Hematopoietic multipotent progenitor cell treated with erythropoietin and hydrocortisone succinate and interleukin-3 and kit ligand, for 17 days (in vitro differentiated cells): ENCODE results near the gene IRGC.
A peak's percentile ranks its signal among the peaks of the same experiment; 100 is the strongest.
"Not testable (repeated sequence)": the region's sequence is repeated elsewhere in the genome, so short reads cannot be mapped to it uniquely, and the experiment has no call there.

Source experiments
- DNase-seq: peaks from one replicate; pipeline ENCODE4 v3.0.0-alpha.2; 2015; ENCODE audit warnings: low spot score

IRGC gene, protein sequence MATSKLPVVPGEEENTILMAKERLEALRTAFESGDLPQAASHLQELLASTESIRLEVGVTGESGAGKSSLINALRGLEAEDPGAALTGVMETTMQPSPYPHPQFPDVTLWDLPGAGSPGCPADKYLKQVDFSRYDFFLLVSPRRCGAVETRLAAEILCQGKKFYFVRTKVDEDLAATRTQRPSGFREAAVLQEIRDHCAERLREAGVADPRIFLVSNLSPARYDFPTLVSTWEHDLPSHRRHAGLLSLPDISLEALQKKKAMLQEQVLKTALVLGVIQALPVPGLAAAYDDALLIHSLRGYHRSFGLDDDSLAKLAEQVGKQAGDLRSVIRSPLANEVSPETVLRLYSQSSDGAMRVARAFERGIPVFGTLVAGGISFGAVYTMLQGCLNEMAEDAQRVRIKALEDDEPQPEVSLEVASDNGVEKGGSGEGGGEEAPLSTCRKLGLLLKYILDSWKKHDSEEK

DNA sequence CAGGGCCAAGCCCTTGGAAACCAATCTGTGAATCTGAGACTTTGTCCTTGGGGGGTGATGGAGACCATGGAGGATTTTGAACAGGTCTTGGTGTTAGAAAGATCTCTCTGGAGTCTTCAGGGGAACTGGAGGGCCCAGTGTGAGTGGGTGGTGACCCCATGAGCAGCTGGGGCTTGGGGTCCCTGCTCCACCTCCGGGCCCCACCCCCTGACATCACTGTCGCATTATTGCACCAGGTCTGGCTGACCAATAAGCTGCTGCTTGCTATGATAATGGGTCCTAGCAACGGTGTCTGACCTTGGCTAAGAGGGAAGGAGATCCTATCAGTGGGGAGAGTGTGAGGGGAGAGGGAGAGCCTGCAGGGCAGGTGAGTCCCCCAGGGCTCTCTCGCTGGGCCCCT, at the start of gene IRGC:
Gene IRGC (plus strand): TSS at position 301 of the 400 bp plus-strand sequence. CDS start 2,483 bp downstream, outside the sequence.
- DNase-seq, result no peak

DNA sequence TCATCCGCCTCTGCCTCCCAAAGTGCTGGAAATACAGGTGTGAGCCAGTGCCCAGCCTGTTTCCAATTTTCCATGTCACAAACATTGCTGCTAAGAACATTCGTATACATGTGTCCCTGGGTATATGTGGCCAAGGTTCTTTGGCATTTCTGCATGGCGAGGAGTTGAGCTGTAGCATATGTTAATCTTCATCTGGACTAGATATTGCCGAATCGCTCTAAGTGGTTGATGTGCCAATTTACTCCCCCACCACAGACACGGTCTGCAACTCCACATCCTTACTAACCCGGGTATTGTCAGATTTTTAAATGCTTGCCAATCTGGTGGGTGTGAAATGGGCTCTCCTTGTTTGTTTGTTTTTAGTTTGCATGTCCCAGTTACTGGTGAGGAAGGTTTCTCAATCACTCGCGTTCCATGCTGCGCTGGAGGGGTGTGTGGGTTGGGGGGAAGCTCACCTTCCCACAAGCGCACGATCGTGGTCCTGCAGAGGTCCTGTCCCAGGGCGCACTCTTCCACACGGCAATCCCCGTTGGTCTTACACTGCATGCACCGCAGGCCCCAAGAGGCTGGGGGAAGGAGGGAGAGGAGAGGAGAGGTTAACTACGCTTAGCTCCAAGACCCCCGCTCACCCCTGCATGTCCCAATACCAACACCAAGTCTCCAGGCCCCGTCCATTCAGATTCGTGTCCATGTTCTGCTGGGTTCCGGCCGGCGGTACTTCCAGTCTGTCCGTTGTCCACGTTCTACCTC, 48.6 kb upstream of the IRGC start:
- DNase-seq, result no peak

DNA sequence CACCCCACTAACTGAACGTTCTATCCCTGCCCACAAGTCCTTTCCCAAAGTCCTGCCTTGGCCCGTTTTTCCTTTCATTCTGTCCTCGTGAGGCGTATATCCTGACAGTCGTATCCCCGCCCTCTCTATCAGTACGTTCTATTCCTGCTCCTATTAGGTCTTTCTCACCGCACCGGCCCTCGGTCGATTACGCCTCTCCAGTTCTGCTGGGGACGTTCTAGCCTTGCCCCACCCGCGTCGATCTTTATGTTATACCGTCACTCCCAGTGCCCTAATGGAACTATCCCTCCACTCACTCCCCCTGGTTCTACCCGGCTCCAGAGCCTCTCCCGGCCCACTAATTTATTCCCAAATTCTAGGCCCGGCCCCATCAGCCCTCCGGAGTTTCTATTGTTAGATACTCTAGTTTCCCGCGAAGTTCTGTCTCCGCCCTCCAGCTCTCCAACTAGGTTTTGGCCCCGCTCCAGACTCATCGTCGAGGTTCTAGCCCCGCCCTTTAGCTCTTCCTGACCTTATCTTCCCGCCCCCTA, 47.9 kb upstream of the IRGC start:
- DNase-seq, result no peak

DNA sequence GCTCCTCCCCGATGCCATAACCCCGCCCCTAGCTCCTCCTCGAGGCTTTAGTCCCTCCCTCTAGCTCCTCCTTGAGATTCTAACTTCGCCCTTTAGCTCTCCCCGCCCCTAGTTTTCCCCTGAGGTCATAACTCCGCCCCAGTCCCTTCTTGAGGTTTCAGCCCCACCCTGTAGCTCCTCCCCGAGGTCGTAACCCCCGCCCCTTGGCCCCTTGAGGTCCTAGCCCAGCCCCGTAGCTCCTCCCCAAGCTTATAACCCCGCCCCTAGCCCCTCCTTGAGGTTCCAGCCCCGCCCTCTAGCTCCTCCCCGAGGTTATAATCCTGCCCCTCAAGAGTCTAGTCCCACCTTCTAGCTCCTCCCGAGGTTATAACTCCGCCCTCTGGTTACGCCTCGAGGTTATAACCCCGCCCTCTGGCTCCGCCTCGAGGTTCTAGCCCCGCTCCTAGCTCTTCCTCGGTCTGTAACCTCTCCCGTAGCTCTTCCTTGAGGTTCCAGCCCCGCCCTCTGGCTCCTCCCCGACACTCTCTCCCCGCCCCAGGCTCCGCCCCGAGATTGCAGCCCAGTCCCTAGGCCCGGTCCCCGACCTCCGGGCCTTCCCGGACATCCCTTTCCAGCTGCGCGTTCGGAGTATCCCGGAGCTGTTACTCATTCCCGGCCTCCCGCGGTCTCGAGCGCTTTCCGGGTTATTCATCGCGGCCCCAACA, 47.3 kb upstream of the IRGC start:
- DNase-seq, result peak; percentile 95

DNA sequence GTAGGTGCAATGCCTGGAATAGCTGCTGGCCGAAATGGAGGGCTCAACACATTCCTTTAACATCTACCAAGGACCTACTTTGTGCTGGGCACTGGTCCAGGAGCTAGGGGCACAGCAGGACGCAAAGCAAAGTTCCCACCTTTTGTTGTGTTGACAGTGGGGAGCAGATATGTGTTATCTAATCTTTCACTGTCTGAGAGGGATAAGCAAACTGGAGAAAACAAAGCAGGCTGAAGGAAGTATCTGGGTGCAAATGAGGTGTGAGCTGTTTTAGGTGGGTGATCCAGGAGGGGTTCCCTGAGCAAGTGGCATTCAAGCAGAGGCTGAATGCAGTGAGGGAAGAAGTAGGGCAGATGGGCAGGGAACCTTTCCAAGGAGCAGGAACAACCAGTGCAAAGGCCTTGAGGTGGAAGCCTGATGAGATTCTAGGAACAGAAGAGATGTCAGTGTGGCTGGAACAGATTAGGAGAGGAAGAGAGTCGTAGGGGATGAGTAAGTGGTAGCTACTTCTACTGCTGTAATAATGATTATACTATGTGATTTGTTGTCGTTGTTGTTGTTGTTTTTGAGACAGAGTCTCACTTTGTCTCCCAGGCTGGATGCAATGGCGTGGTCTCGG, 43.7 kb upstream of the IRGC start:
- DNase-seq, result no peak

DNA sequence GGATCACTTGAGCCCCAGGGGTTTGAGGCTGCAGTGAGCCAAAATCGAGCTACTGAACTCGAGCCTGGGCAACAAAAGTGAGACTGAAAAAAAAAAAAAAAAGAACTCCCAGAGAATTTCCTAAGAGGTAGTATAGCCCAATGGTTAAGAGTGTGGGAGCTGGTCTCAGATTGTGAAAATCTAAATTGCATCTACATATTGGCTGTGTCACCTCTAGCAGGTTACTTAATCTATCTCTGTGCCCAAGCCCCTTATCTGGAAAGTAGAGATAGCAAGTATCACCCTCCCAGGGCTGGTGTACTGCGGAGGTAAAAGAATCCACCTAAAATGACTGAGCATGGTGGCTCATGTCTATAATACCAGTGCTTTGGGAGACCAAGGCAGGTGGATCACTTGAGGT, 42.2 kb upstream of the IRGC start:
- no peak for DNase-seq

DNA sequence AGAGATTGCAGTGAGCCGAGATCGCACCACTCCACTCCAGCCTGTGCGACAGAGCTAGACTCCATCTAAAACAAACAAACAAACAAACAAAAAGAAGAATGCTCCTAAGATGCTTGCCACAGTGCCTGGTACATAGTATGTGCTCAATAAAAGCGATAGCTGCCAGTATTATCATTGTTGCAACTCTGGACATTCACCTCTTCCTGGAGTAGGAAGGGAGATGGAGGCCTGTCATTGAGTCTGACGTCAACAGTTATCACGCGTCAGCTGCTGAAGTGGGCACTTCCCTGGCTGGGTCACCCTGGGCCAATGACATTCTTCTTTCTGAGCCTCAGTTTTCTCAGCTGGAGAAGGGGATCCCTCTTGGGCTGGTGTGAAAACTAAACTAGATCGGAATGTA, 41.7 kb upstream of the IRGC start:
- no peak for DNase-seq

DNA sequence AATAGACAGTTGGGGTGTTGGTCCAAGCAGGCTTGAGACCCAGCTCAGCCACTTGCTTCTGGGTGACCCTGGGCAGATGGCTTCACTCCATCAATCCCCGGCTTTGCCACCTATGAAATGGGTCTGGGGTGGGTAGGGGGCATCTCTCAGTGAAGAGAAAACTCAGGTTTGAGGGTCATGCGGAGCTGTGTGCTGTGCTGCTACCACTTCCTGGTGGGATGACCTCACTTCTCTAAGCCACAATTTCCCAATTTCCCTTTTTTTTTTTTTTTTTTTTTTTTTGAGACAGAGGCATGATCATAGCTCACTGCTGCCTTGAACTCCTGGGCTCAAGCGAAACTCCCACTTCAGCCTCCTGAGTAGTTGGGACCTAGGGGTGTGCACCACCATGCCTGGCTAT, 41.3 kb upstream of the IRGC start:
- DNase-seq, result no peak

DNA sequence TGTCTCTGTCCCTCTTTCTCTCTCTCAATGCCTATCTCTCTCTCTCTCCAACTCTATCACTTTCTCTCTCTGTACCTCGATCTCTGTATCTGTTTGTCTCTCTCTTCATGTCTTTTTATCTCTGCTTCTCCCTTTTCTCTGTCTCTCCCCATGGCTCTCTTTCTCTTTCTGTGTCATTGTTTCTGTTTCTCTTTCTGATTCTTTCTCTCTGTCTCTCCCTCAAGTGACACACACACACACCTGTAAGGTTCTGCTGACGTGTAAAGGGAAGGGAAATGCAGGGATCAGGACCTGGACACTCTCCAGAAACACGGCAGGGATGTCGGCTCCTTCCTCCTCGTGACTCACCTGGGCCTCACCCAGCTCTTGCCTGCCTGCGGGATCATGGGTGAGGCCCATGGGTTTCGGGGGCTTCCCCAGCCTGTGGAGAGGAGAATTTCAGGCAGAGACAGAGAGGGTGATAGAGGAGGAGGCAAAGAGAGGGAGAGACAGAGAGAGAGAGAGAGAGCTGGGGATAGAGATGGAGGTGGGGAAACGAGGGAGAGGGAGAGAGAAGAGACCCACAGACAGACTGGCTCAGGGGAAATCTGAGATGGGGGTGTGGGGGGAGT, 40.5 kb upstream of the IRGC start:
- DNase-seq, result no peak

DNA sequence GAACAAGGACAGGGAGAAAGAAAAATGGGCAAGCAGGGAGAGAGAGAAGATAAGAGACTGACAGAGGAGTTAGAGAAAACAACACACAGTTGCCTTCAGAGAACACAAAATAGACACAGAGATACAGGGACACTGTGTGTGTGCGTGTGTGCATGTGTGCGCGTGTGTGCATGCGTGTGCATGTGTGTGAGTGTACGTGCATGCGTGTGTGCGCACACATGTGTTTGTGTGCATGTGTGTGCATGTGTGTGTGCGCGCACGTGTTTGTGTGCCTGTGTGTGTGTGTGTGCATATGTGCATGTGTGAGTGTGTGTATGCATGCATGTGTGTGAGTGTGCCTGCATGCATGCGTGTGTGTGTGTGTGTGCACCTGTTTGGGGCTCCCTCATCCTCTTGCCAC, 40.0 kb upstream of the IRGC start:
- no peak for DNase-seq

DNA sequence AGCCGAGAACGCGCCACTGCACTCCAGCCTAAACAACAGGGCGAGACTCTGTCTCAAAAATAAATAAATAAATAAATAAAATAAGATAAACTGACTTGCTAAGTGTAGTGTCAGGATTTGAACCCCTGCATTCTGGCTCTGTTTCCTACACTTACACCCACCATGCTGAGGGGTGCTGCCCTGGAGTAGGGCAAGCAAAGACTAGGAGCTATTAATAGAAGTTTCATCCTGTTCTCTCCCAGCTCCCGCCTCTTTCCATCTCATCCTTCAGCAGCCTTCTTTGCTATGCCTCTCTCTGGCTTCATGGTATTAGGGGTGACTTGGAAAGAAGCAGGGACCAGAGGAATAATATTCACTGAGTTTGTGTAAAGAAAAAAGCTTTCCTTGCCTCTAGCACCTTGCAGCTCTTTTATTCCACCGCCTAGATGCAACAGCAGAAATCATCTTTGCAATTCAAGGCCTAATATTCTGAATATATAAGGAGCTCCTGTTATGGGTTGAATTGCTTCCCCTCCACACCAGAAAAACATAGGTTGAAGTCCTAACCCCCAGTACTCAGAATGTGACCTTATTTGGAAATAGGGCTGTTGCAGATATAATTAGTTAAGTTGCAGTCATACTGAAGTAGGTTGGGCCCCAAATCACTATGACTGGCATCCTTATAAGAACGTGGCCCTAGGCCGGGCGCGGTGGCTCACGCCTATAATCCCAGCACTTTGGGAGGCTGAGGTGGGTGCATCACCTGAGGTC, 37.2 kb upstream of the IRGC start:
- no peak for DNase-seq

DNA sequence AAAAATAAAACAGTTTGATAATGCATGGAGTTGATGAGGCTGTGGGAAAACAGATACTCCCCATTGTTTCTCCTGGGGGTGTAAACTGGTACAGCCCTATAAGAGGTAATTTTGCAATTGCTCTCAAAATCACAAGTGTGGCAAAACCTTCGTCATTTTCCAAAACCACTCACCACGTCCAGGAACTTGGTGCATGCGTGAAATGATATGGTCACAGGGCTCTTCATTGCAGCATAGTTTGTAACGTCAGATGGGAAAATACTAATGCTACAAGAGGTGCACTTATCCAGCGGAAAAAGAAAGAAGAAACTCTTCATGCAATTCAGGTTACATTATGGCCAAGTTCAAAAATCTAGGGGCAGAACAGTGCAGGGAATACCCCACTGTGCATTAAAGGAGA, 34.1 kb upstream of the IRGC start:
- no peak for DNase-seq

DNA sequence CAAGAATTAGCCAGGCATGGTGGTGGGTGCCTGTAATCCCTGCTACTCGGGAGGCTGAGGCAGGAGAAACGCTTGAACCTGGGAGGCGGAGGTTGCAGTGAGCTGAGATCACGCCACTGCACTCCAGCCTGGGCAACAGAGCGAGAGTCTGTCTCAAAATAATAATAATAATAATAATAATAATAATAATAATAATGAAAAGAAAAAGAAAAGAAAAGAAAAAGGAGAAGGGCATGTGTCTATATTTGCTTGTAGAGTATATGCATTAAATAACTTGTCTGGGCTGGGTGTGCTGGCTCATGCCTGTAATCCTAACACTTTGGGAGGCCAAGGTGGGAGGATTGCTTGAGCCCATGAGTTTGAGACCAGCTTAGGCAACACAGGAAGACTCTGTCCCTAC, 33.6 kb upstream of the IRGC start:
- DNase-seq, result not testable (repeated sequence)

DNA sequence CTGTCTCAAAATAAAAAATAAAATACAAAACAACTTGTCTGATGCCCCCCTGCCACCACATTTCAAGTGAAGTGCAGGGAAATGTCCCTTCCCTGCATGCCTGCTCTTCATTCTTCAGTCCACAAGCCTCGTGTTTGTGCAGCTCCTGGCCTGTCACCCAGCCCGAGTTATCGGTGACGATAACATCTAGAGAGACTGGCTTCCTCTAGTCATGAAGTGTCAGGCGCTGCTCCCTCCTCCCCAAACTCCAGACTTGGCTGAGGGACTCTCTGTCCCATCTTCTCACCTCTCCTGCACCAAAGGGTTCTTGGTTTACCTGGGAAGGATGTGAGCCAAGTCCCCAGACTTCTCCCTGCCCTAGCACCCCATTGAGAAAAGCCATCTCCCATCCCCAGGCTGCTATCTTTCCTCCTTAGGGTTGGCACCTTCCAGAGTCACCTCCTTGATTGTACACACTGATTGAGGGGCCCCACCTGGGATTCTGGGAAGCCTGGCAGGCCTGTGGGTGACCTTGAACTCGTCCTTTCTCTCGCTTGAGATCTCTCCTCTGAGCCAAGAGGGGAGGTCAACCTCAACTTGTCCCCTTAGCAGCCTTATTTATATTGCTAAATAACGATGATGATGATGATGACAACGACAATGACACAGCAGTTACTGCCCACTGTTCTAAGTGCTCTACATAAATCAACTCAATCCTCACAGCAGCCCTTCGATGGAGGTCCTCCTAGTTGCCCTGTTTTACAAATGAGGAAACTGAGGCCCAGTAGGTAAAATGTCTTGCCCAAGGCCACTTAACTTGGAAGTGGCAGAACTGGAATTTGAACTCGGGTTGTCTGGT, 32.8 kb upstream of the IRGC start:
- DNase-seq, result no peak

DNA sequence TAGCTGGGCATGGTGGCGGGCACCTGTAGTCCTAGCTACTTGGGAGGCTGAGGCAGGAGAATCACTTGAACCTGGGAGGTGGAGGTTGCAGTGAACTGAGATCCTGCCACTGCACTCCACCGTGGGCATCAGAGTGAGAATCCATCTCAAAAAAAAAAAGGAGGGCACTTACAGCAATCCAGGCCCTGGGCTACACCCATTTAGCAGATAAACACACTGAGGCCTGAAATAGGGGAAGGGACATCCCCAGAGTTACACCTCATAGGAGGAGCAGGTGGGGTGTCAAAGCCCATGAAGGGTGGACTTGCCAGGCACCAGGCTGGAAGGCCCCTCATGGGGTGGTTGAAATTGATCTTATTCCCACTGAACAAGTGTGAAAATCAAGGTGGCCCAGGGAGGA, 32.0 kb upstream of the IRGC start:
- no peak for DNase-seq

DNA sequence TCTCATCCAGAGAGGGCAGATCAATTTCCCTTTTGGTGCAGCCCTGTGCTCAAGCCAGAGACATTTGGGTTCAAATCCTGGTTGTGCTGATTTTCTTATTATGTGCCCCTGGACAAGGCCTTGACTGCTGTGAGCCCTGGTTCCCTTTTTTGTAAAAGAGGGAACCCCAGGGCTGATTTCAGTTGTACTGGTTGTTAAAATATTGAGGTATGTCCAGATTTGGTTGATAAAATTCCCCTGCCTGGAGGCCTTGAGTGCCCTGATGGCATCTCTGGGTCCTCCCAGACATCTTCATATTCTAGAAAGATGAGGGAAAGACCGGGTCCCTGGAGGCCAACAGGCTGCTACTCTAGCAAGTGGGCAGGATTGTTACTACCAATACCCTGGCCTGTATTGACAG, 31.6 kb upstream of the IRGC start:
- DNase-seq, result no peak

DNA sequence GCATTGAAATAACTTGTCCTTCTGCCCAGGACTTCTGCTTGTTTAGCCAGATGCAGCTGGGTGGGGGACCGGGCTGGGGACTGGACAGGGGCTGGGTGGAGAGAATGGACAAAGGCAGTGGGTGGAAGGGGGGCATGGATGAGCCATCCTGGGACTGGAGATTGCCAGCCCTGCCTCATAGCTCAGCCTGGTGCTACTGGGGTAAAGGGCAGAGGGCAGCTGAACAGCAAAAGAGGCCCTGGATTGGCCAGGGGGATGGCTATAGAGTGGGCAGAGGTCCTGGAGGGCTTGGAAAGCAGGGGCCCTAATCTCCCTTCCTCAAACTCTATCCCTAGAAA, 28.2 kb upstream of the IRGC start:
- no peak for DNase-seq

DNA sequence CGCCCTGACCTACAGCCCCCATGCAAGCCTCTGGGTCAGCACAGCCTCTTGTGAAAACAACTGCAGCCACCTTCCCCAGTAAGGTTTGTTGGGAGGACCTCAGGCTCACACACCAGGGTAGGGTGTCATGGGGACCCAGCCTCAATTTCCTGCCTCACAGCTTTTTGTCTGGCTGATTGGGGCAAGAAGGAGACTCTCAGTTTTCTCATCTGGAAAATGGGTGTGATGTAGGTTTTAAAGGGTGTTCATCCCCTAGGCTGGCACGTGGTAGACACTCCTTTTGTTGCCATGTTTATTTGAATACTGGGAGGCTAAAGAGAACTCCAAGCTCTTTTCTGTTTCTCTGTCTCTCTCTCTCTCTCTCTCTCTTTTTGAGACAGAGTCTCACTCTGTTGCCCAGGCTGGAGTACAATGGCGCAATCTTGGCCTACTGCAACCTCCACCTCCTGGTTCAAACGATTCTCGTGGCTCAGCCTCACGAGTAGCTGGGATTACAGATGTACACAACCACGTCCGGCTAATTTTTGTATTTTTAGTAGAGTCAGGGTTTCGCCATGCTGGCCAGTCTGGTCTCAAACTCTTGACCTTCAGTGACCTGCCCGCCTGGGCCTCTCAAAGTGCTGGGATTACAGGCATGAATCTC, 27.7 kb upstream of the IRGC start:
- no peak for DNase-seq

DNA sequence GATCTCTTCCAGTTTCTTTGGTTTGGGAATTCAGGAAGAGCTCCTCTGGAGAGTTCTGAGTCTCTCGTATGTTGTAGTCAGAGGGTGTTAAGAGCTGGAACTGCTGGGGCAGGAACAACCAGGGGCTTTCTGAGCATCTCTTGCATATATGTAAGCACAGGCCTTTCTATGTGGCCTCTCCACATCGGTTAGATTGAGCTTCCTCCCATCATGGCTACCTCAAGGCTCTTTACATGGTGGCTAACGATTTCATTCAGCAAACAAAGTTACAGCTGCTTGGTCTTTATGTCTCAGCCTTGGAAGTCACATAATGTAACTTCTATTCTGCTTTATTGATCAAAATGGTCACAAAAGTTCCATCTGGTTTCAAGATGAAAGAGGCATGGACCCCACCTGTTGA, 25.4 kb upstream of the IRGC start:
- no peak for DNase-seq

DNA sequence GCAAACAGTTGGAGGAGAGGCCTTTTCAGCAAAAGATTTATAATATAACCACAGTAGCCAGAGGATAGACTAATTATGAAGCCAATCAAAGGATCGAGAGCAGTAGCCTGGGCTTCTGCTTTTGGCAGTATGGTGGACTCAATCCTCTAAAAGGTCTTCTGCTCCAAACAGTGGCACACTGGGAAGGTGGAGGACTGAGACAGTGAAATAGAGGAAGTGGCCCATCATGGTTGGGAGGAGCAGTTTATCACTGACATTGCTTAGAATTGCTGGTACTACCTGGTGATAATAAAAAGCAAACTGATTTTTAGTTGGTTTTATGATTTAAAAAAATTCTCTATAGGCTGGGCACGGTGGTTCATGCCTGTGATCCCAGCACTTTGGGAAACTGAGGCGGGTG, 25.0 kb upstream of the IRGC start:
- DNase-seq, result no peak
